ENCODE results near the gene TOX2. TPM values are rescaled to one million over a fixed set of nuclear protein-coding genes. Genes with fewer than 3 reads are reported as not detected.
A peak's percentile ranks its signal among the peaks of the same experiment; 100 is the strongest.

The TOX2 gene
- total RNA-seq, 6 experiments from 2014 or later = 1.5 to 5.0 (median 2.2) TPM

DNA sequence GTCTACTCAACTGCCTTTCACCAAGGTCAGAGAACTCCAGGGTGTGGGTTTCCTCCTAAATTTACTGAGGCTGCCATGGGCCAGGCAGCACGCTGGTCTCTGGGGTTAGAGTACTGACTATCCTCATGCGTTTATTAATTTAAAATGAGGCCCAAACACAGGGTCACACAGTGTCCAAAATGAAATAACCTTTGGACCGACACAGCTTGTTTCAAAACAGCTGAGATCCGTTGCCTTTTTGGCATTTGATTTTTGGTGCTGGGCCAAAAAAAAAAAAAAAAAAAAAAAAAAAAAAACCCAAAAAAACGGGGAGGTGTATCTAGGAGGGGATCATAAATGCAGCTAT is 14.6 kb upstream of the TOX2 start:
- peak; percentile 81 to 94 (median 84) for ATAC-seq
- H3K27ac ChIP-seq = peak overlapping the region in 1 of 3 donors; percentile 15
- intact Hi-C loops (cut with DNase I) = no loop called here

DNA sequence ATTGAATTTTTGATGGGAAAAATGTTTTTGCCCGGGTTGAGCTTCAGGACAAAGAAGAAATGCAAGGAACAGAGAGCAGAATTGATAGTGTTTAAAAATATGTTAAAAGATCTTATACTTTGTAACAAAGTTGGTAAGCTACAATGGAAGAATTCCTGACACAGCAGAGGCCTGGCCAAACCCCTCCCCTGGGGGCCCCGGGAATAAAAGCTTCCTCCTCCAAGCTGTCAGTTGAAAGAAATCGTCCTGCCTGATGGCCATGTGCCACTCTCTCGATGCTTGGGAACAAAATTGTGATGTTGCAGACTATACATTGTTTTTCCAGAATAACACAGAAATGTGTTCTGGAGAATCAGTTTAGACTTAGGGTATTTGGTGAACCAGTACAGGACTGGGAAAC is 14.2 kb upstream of the TOX2 start:
- Histone ChIP-seq H3K27me3 (no peaks in the 10 kb centered on the region), H3K36me3 (no peaks in the 10 kb centered on the region), H3K4me1 (peaks cover 0 to 25% (median 15%) of the 10 kb centered on the region in 4 donors), H3K27ac (peak overlapping the region in 1 of 3 donors; percentile 15), H3K4me3 (no peak overlapping the region), H3K9me3 (no peaks in the 10 kb centered on the region)
- TF ChIP-seq, protein P1, sequence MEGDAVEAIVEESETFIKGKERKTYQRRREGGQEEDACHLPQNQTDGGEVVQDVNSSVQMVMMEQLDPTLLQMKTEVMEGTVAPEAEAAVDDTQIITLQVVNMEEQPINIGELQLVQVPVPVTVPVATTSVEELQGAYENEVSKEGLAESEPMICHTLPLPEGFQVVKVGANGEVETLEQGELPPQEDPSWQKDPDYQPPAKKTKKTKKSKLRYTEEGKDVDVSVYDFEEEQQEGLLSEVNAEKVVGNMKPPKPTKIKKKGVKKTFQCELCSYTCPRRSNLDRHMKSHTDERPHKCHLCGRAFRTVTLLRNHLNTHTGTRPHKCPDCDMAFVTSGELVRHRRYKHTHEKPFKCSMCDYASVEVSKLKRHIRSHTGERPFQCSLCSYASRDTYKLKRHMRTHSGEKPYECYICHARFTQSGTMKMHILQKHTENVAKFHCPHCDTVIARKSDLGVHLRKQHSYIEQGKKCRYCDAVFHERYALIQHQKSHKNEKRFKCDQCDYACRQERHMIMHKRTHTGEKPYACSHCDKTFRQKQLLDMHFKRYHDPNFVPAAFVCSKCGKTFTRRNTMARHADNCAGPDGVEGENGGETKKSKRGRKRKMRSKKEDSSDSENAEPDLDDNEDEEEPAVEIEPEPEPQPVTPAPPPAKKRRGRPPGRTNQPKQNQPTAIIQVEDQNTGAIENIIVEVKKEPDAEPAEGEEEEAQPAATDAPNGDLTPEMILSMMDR (IDR thresholded peaks at IDR 0.05) = no peak
- no peak for TF ChIP-seq POLR2A (IDR thresholded peaks at IDR 0.05)
- ATAC-seq (peak in 2 of 4 donors; percentile 30 to 35), DNase-seq (peak in 1 of 3 donors; percentile 57)
- 8% methylated on average over 4 of the region's 4 CpGs for WGBS (ENCODE audit: insufficient coverage, low coverage, low lambda C conversion rate, missing lambda C conversion rate)
- intact Hi-C loops (cut with DNase I) = no loop called here

More for the DNA sequence above, 14.6 kb upstream of the TOX2 start:
- Histone ChIP-seq H3K4me1 (peaks cover 0 to 25% (median 15%) of the 10 kb centered on the region in 4 donors), H3K27me3 (no peaks in the 10 kb centered on the region), H3K9me3 (no peaks in the 10 kb centered on the region), H3K4me3 (no peak overlapping the region), H3K36me3 (no peaks in the 10 kb centered on the region)
- 9% methylated on average over 5 of the region's 5 CpGs for WGBS (ENCODE audit: insufficient coverage, low coverage, low lambda C conversion rate, missing lambda C conversion rate)
- peak in 1 of 3 donors; percentile 62 for DNase-seq
- TF ChIP-seq, protein P1 (IDR thresholded peaks at IDR 0.05) = no peak
- no peak for TF ChIP-seq POLR2A (IDR thresholded peaks at IDR 0.05)

DNA sequence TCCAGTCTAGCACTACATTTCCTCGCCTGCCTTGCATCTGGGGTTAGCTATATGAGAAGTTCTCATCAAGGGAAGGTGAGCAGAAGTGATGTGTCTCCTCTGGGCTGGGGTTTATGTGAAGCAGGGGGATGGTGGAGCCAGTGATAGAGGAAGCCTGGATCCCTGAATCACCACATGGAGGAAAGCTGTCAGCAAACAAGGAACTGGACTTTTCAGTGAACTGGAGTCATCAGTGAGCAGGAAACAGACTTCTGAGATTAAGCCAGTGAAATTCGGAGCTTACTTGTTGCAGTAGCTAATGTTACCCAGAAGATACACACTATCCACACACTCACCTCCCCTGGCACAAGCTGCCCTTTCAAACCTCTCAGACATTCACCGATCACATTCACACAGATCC is 13.4 kb upstream of the TOX2 start:
- no peak overlapping the region for H3K4me3 ChIP-seq
- H3K27ac ChIP-seq = no peak overlapping the region
- DNase-seq = no peak
- intact Hi-C loops (cut with DNase I) = no loop called here
- H3K27me3 ChIP-seq = no peaks in the 10 kb centered on the region
- H3K9me3 ChIP-seq = no peaks in the 10 kb centered on the region
- WGBS (ENCODE audit: insufficient coverage, low coverage, low lambda C conversion rate, missing lambda C conversion rate) = 46% methylated on average over 3 of the region's 3 CpGs
- H3K36me3 ChIP-seq = no peaks in the 10 kb centered on the region
- peak in 3 of 4 donors; percentile 12 to 64 (median 42) for ATAC-seq
- TF ChIP-seq POLR2A (IDR thresholded peaks at IDR 0.05) = no peak
- TF ChIP-seq, protein P1 (IDR thresholded peaks at IDR 0.05) = no peak
- peaks cover 0 to 25% (median 15%) of the 10 kb centered on the region in 4 donors for H3K4me1 ChIP-seq

DNA sequence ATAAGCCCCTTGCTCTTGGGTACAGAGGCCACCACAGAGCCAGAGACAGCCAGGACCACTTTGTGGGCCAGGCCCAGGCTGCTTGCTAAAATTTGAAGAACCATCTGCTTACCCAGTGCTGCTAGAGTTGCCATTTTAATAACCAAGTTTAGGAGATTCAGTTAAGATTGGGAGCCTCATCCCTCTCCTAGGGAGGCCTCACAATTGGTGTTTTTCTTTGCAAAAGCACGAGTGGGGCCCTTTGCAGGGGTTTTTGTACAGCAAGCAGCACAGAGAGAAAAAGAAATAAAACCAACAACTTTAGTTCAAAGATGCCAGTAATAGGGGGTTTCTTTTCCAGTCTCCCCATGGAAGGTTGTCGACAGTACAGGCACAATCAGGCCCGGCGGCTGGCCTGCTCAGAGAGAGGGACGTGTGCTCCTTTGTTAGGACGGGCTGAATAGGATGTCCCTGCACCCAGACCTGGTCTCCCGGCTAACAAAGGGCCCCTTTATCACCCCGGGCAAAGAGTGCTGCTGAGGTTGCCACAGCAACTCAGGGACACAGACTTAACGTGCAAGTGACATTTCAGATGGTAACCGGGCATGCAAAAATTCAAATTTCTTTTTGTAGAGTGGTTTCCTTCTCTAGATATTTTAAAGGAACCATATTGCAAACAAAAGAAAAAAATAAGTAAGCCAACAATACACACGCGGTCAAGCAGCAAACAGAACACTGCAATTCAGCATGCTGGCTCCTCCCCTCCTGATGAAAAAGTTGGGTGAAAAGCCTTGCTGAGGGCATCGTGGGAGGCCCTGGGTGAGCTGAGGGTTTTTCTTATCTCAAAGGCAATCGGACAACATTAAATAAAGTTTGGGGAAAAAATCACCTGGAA is 10.5 kb upstream of the TOX2 start:
- DNase-seq = no peak
- Histone ChIP-seq H3K4me3 (no peak overlapping the region), H3K4me1 (peaks cover 0 to 20% (median 11%) of the 10 kb centered on the region in 4 donors), H3K27ac (no peak overlapping the region), H3K9me3 (no peaks in the 10 kb centered on the region), H3K27me3 (no peaks in the 10 kb centered on the region), H3K36me3 (no peaks in the 10 kb centered on the region)
- WGBS (ENCODE audit: insufficient coverage, low coverage, low lambda C conversion rate, missing lambda C conversion rate) = 51% methylated on average over 7 of the region's 14 CpGs
- ATAC-seq = no peak
- intact Hi-C loops (cut with DNase I) = no loop called here
- TF ChIP-seq, protein P1 (IDR thresholded peaks at IDR 0.05) = no peak
- TF ChIP-seq POLR2A (IDR thresholded peaks at IDR 0.05) = no peak
